ENCODE measurements around the gene RPN2. TPM values are rescaled to one million over a fixed set of nuclear protein-coding genes. Genes with fewer than 3 reads are reported as not detected.

The RPN2 gene
- total RNA-seq, 1 experiment from 2014 or later = 234 TPM

GRCh38 chr20:37185686-37186085 is 6.6 kb downstream of the RPN2 start:
- no CpG with 5 or more reads among the region's 5 CpGs for WGBS (ENCODE audit: extremely low coverage, insufficient read length, low lambda C conversion rate)
- Histone ChIP-seq H2BK15ac (ENCODE audit: low read depth, low read length) (no peak overlapping the region), H3K27ac (ENCODE audit: insufficient read length, low read depth, low read length) (no peak overlapping the region), H3K18ac (ENCODE audit: insufficient read length, low read depth, low read length) (no peak overlapping the region), H2AK5ac (ENCODE audit: insufficient read length, low read length) (no peak overlapping the region), H3K79me1 (ENCODE audit: insufficient read depth, low read depth, low read length, poor library complexity, severe bottlenecking) (peaks cover 9% of the 10 kb centered on the region), H3K23me2 (ENCODE audit: insufficient read length, low read depth, low read length, poor library complexity, severe bottlenecking) (no peaks in the 10 kb centered on the region), H2AFZ (ENCODE audit: low read length) (no peak overlapping the region), H4K20me1 (ENCODE audit: control insufficient read depth, insufficient read depth, insufficient read length) (no peaks in the 10 kb centered on the region), H3K14ac (ENCODE audit: insufficient read depth, low read length) (no peak overlapping the region), H3K9ac (ENCODE audit: extremely low read depth, insufficient read length, low read length) (no peak overlapping the region), H3K4me1 (ENCODE audit: insufficient read depth, low read length) (no peaks in the 10 kb centered on the region; the same call in 1 of the 2 replicates), H2BK120ac (ENCODE audit: low read depth, low read length, poor library complexity, severe bottlenecking) (no peak overlapping the region), H4K8ac (replicated peaks; ENCODE audit: insufficient read length, low read depth, low read length) (no peak overlapping the region), H2BK5ac (ENCODE audit: insufficient read length, low read length) (no peak overlapping the region), H3K9me3 (ENCODE audit: control insufficient read depth, low read depth, low read length) (no peaks in the 10 kb centered on the region), H3K79me2 (ENCODE audit: insufficient read depth, low read length) (peaks cover 21% of the 10 kb centered on the region), H3K4me2 (ENCODE audit: insufficient read depth, insufficient read length, low read length) (no peak overlapping the region), H2BK12ac (ENCODE audit: insufficient read length, low read depth, low read length) (no peak overlapping the region), H3K4ac (ENCODE audit: low read depth, low read length) (no peak overlapping the region), H3K27me3 (ENCODE audit: insufficient read depth, low read length) (no peaks in the 10 kb centered on the region), H3K56ac (ENCODE audit: insufficient read length, low read depth, low read length) (no peak overlapping the region), H2BK20ac (ENCODE audit: low read depth, low read length, poor library complexity, severe bottlenecking) (no peak overlapping the region), H3K23ac (ENCODE audit: insufficient read length, low read depth, low read length) (no peak overlapping the region), H3T11ph (ENCODE audit: low read length) (no peak overlapping the region), H4K5ac (ENCODE audit: insufficient read length, low read depth, low read length) (no peak overlapping the region), H4K91ac (ENCODE audit: insufficient read length, low read depth, low read length) (no peak overlapping the region)
- no peak for DNase-seq
- Mint-ChIP-seq H3K4me3 (no peak overlapping the region), H3K4me1 (peaks cover 6 to 10% of the 10 kb centered on the region in 2 experiments), H3K27me3 (ENCODE audit: low read depth) (no peaks in the 10 kb centered on the region), H3K9me3 (no peaks in the 10 kb centered on the region), H3K36me3 (ENCODE audit: insufficient read depth in 1 of 3, low read depth in 3 of 3) (peaks cover 36 to 76% (median 66%) of the 10 kb centered on the region in 3 experiments), H3K27ac (peak overlapping the region in 2 of 3 experiments; percentile 33 to 70; a peak in 2 of 7 replicates)
- TF ChIP-seq CTCF (conservative IDR thresholded peaks at IDR 0.05) = no peak
